ENCODE data around the gene PJA2.
"Not testable (repeated sequence)": the region's sequence is repeated elsewhere in the genome, so short reads cannot be mapped to it uniquely, and the experiment has no call there.

Gene PJA2

DNA sequence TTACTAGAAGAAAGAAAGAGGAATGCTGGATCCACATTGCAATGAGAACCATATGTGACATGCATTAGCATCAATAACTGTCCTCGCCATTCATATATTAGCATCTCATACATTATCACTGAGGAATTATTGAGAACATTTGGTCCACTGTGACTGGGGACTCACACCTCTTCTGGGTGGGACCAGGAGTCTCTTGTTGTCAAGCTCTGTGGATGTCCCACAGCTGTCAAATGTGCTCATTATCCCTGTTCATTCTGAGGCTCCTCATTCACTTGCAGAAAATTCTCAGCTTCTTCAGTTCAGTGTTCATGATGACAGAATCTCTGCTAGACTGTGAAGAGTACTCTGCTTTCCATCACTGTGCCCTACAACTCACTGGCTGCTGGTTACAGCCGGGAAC lies 109.4 kb downstream of the PJA2 start:
- no peaks in the 10 kb centered on the region for H3K36me3 ChIP-seq
- H3K4me3 ChIP-seq (ENCODE audit: low read depth in 1 of 2, low read length in 1 of 2), result no peak overlapping the region
- TF ChIP-seq, protein P1, sequence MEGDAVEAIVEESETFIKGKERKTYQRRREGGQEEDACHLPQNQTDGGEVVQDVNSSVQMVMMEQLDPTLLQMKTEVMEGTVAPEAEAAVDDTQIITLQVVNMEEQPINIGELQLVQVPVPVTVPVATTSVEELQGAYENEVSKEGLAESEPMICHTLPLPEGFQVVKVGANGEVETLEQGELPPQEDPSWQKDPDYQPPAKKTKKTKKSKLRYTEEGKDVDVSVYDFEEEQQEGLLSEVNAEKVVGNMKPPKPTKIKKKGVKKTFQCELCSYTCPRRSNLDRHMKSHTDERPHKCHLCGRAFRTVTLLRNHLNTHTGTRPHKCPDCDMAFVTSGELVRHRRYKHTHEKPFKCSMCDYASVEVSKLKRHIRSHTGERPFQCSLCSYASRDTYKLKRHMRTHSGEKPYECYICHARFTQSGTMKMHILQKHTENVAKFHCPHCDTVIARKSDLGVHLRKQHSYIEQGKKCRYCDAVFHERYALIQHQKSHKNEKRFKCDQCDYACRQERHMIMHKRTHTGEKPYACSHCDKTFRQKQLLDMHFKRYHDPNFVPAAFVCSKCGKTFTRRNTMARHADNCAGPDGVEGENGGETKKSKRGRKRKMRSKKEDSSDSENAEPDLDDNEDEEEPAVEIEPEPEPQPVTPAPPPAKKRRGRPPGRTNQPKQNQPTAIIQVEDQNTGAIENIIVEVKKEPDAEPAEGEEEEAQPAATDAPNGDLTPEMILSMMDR (IDR thresholded peaks at IDR 0.05), result no peak
- H3K4me1 ChIP-seq (ENCODE audit: control insufficient read depth in 1 of 2, insufficient read depth in 1 of 2, low read depth in 1 of 2, low read length in 1 of 2), result no peaks in the 10 kb centered on the region
- H3K27me3 ChIP-seq, result peaks cover 5% of the 10 kb centered on the region
- H3K9me3 ChIP-seq, result no peaks in the 10 kb centered on the region
- no peak overlapping the region for H3K27ac ChIP-seq

DNA sequence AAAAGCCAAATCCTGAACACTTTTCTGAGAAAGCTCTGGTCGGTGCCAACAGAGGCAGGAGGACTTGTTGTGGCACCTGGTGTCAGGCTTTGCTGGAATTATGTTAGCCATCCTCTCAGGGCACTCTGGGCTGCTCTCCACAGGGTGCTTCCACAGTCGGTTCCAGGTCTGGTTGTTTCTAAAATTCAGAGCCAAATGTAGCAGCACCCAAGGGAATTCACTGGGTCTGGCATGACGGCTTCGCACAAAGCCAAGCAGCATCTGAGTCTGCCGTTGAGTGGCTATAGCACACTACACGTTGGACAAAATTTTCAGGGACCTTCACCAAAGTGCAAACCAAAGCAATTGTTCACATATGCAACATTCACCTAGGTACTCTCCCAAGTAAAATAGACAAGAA lies 110.2 kb downstream of the PJA2 start:
- H3K27me3 ChIP-seq, result peaks cover 5% of the 10 kb centered on the region
- H3K9me3 ChIP-seq, result no peaks in the 10 kb centered on the region
- H3K36me3 ChIP-seq, result no peaks in the 10 kb centered on the region
- TF ChIP-seq, protein P1 (IDR thresholded peaks at IDR 0.05), result no peak
- H3K27ac ChIP-seq, result no peak overlapping the region
- H3K4me3 ChIP-seq (ENCODE audit: low read depth in 1 of 2, low read length in 1 of 2), result no peak overlapping the region
- H3K4me1 ChIP-seq (ENCODE audit: control insufficient read depth in 1 of 2, insufficient read depth in 1 of 2, low read depth in 1 of 2, low read length in 1 of 2), result no peaks in the 10 kb centered on the region

DNA sequence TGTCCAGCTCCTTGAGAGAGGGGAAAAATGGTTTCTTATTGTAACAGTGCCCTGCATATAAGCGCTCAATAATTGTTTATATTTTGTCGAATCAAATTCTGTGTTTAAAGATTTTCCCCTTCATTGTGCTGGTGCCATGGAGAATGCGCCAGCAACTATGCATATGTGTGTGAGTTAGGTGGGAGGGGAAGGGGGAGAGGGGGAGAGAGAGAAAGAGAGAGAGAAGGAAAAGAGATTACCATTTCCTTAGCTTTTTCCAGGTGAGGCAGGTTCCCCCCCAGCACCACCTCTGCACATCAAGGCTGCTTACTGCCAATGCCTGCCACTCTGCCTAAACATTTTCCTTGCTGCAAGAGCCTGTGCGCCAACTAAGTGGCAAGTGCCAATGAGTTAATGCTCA lies 111.0 kb downstream of the PJA2 start:
- H3K4me3 ChIP-seq (ENCODE audit: low read depth in 1 of 2, low read length in 1 of 2), result no peak overlapping the region
- no peaks in the 10 kb centered on the region for H3K4me1 ChIP-seq (ENCODE audit: control insufficient read depth in 1 of 2, insufficient read depth in 1 of 2, low read depth in 1 of 2, low read length in 1 of 2)
- TF ChIP-seq, protein P1 (IDR thresholded peaks at IDR 0.05), result no peak
- no peak overlapping the region for H3K27ac ChIP-seq
- peaks cover 5% of the 10 kb centered on the region for H3K27me3 ChIP-seq
- H3K36me3 ChIP-seq, result no peaks in the 10 kb centered on the region
- no peaks in the 10 kb centered on the region for H3K9me3 ChIP-seq

DNA sequence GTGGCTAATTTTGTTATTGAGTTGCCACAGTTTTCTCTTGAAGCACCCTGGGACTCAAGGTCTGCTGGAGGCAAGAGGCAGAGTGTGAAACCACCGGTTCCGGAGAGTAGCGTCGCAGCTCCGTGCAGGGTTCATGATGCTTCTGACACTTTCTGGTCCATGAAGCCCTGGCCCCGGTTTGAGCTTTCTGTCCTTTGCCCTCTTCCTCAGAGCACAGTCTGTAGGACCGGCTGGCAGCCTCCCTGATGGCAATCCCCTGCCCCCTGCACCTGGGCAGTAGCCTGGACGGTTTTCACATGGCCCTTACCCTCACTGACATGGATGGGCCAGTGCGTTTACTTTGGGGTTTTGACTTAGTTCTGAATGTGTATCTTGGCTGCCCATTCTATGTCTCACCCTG lies 111.9 kb downstream of the PJA2 start:
- no peak overlapping the region for H3K4me3 ChIP-seq (ENCODE audit: low read depth in 1 of 2, low read length in 1 of 2)
- H3K27ac ChIP-seq, result no peak overlapping the region
- H3K4me1 ChIP-seq (ENCODE audit: control insufficient read depth in 1 of 2, insufficient read depth in 1 of 2, low read depth in 1 of 2, low read length in 1 of 2), result no peaks in the 10 kb centered on the region
- H3K9me3 ChIP-seq, result no peaks in the 10 kb centered on the region
- peaks cover 2% of the 10 kb centered on the region for H3K27me3 ChIP-seq
- no peaks in the 10 kb centered on the region for H3K36me3 ChIP-seq
- TF ChIP-seq, protein P1 (IDR thresholded peaks at IDR 0.05), result no peak

DNA sequence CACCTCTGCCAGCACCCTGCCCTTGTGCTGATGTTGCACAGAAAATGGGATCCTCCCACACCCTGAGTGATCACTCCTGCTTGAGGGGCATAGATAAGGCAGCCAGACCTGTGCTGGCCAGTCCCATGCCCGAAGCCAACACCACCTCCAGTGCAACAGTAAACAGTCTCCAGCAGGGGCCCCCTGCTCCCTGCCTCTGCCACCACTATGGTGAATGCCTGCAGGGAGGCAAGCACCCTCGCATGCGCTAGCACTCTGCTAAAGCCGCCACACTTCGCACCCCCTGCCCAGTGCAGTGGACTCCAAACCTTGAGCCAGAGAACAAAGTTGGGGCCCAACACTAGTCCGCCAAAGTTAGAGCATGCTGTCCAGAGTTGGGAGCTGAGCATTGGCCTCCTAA lies 118.7 kb downstream of the PJA2 start:
- no peak overlapping the region for H3K4me3 ChIP-seq (ENCODE audit: low read depth in 1 of 2, low read length in 1 of 2)
- H3K36me3 ChIP-seq, result no peaks in the 10 kb centered on the region
- H3K27me3 ChIP-seq, result no peaks in the 10 kb centered on the region
- H3K9me3 ChIP-seq, result no peaks in the 10 kb centered on the region
- no peaks in the 10 kb centered on the region for H3K4me1 ChIP-seq (ENCODE audit: control insufficient read depth in 1 of 2, insufficient read depth in 1 of 2, low read depth in 1 of 2, low read length in 1 of 2)
- H3K27ac ChIP-seq, result no peak overlapping the region
- TF ChIP-seq, protein P1 (IDR thresholded peaks at IDR 0.05), result no peak

DNA sequence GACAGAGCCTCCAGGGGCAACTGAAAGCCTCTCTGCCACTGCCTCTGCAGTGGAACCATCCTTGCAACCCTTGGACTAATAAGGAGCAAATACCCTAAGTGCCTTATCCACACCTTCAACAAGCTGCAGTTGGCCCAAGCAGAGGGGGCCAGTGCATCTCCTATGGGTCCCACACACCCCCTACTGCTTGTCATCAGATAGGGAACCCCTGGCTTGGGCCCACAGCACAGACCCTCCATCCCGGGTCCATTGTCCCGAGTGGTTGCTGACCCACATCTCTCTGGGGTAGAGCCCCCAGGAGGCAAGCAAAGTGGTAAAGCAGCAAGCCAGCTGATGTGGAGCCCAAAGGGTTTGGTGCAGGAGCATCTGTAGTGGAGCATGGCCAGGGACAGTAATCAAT lies 119.5 kb downstream of the PJA2 start:
- H3K4me1 ChIP-seq (ENCODE audit: control insufficient read depth in 1 of 2, insufficient read depth in 1 of 2, low read depth in 1 of 2, low read length in 1 of 2), result no peaks in the 10 kb centered on the region
- no peaks in the 10 kb centered on the region for H3K36me3 ChIP-seq
- no peaks in the 10 kb centered on the region for H3K27me3 ChIP-seq
- no peaks in the 10 kb centered on the region for H3K9me3 ChIP-seq
- no peak overlapping the region for H3K27ac ChIP-seq
- TF ChIP-seq, protein P1 (IDR thresholded peaks at IDR 0.05), result no peak
- no peak overlapping the region for H3K4me3 ChIP-seq (ENCODE audit: low read depth in 1 of 2, low read length in 1 of 2)

DNA sequence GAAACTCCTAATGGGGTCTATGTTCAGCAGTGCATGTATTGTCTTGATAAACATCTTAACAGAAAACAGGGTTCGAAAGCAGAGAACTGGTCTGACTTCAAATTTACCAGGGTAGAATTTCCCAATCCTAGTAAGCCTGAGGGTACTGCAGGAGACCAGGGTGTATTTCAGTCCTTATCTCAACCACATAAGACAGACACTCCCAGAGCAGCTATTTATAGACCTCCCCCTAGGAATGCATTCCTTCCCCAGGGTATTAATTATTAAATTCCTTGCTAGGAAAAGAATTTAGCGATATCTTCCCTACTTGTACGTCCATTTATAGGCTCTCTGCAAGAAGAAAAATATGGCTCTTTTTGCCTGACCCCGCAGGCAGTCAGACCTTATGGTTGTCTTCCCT lies 123.1 kb downstream of the PJA2 start:
- not testable (repeated sequence) for H3K36me3 ChIP-seq; H3K27ac ChIP-seq; H3K4me3 ChIP-seq (ENCODE audit: low read depth in 1 of 2, low read length in 1 of 2); H3K27me3 ChIP-seq; H3K4me1 ChIP-seq (ENCODE audit: control insufficient read depth in 1 of 2, insufficient read depth in 1 of 2, low read depth in 1 of 2, low read length in 1 of 2); H3K9me3 ChIP-seq

Data from neutrophil (primary cell).